ENCODE results near the gene DENND2A. TPM values are rescaled to one million over a fixed set of nuclear protein-coding genes. Genes with fewer than 3 reads are reported as not detected.

The DENND2A gene
- total and polyA plus RNA-seq, 11 donors, result 4.6 to 17.9 (median 10.0) TPM

DNA sequence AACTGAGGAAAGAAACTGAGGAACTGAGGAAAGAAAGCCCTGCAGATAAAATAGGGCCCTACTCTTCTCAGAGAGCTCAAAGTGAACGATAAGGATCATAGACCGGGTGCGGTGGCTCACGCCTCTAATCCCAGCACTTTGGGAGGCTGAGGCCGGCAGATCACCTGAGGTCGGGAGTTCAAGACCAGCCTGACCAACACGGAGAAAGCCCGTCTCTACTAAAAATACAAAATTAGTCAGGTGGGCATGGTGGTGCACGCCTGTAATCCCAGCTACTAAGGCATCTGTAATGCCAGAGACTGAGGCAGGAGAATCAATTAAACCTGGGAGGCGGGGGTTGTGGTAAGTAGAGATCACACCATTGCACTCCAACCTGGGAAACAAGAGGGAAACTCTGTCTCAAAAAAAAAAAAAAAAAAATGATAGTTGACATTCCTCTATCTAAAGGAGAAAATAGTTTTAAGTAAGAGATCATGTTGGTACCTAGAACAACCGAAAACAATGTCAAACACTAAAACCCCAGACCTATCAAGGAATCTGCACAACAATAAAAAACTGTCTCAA, 163.8 kb downstream of the DENND2A start:
- peaks cover 0 to 33% (median 22%) of the 10 kb centered on the region in 12 donors for H3K4me1 ChIP-seq
- H3K36me3 ChIP-seq, result peaks cover 0 to 3% (median 0%) of the 10 kb centered on the region in 9 donors
- H3K27ac ChIP-seq, result no peak overlapping the region
- no peaks in the 10 kb centered on the region for H3K9me3 ChIP-seq
- DNase-seq, result no peak
- H3K27me3 ChIP-seq, result no peaks in the 10 kb centered on the region
- intact Hi-C loops (cut with DNase I), result loop anchor here in 9 of 10 donors (1.0 to 10.0 kb wide), 7 partner anchors 41 to 181 kb away; no protein-coding TSS in a partner anchor
- TF ChIP-seq, protein P1, sequence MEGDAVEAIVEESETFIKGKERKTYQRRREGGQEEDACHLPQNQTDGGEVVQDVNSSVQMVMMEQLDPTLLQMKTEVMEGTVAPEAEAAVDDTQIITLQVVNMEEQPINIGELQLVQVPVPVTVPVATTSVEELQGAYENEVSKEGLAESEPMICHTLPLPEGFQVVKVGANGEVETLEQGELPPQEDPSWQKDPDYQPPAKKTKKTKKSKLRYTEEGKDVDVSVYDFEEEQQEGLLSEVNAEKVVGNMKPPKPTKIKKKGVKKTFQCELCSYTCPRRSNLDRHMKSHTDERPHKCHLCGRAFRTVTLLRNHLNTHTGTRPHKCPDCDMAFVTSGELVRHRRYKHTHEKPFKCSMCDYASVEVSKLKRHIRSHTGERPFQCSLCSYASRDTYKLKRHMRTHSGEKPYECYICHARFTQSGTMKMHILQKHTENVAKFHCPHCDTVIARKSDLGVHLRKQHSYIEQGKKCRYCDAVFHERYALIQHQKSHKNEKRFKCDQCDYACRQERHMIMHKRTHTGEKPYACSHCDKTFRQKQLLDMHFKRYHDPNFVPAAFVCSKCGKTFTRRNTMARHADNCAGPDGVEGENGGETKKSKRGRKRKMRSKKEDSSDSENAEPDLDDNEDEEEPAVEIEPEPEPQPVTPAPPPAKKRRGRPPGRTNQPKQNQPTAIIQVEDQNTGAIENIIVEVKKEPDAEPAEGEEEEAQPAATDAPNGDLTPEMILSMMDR (IDR thresholded peaks at IDR 0.05), result no peak
- TF ChIP-seq POLR2A (IDR thresholded peaks at IDR 0.05), result no peak
- WGBS, 4 donors, result 71 to 77% (median 75%) methylated on average over 9 to 11 of the region's 11 CpGs
- peak overlapping the region in 5 of 12 donors; percentile 68 to 98 (median 96) for H3K4me3 ChIP-seq
- ATAC-seq, result no peak

DNA sequence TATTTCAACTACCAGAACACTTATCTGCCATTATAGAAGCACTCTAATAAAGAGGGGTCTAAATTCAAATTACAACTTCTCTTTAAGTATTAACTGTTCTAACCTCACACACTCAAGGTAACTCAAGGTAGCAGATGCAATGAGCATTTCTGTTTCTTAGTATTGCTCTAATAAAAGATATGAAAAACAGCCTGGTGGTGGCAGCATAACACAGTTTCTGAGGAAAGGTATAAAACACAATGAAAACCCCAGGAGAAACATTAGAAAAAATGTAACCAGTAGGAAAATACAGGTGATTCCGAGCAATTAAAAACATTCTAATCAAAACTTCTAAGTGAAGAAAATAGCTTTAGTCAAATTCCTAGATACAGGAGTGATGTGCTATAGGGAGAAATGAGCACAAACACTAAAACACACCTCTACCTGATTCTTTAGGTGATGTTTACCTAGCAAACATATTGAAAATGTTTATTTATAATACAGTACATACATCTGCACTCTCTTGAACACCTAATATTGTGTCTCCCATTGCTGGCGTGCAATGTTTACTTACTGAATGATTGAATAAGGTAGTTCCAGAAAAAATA, 164.8 kb downstream of the DENND2A start:
- no peak for ATAC-seq
- Histone ChIP-seq H3K4me1 (peaks cover 0 to 33% (median 22%) of the 10 kb centered on the region in 12 donors), H3K36me3 (peaks cover 0 to 13% (median 8%) of the 10 kb centered on the region in 9 donors), H3K27ac (no peak overlapping the region), H3K27me3 (no peaks in the 10 kb centered on the region), H3K9me3 (no peaks in the 10 kb centered on the region), H3K4me3 (no peak overlapping the region)
- 46 to 56% (median 47%) methylated on average over 2 of the region's 2 CpGs for WGBS, 4 donors
- intact Hi-C loops (cut with DNase I), result loop anchor here in 9 of 10 donors (1.0 to 10.0 kb wide), 7 partner anchors 41 to 181 kb away; no protein-coding TSS in a partner anchor
- DNase-seq, result peak in 2 of 5 donors; percentile 25 to 28
- TF ChIP-seq POLR2A (IDR thresholded peaks at IDR 0.05), result no peak
- TF ChIP-seq, protein P1 (IDR thresholded peaks at IDR 0.05), result peak; percentile 36 to 70 (median 60)

Other genes with a start within 250 kb of the DENND2A start
- gene SLC37A3, start 242.3 kb downstream of the DENND2A start, total RNA-seq, result 10 to 100 TPM in 5 of 9 donors, 1 to 10 TPM in 4; 6.5 to 16.1 (median 10.0) TPM
- 1 to 10 TPM; 6.8 to 9.5 TPM for gene SLC37A3, start 242.3 kb downstream of the DENND2A start, polyA plus RNA-seq
- gene RAB19, start 236.8 kb downstream of the DENND2A start, total RNA-seq, result not detected
- not detected for gene RAB19, start 236.8 kb downstream of the DENND2A start, polyA plus RNA-seq
- gene MKRN1, start 161.3 kb downstream of the DENND2A start, total RNA-seq, result 100 to 1,000 TPM in 5 of 9 donors, 10 to 100 TPM in 4; 52.3 to 109 (median 100) TPM
- 10 to 100 TPM; 45.2 to 53.3 TPM for gene MKRN1, start 161.3 kb downstream of the DENND2A start, polyA plus RNA-seq
- gene ADCK2, start 32.1 kb upstream of the DENND2A start, total RNA-seq, result 10 to 100 TPM in 6 of 9 donors, 1 to 10 TPM in 3; 6.8 to 18.3 (median 10.5) TPM
- gene ADCK2, start 32.1 kb upstream of the DENND2A start, polyA plus RNA-seq, result 10 to 100 TPM in 1 of 2 donors, 1 to 10 TPM in 1; 5.3 to 15.4 TPM
- 1,000 to 10,000 TPM in 1 of 9 donors, 100 to 1,000 TPM in 8; 458 to 1,005 (median 615) TPM for gene NDUFB2, start 55.9 kb upstream of the DENND2A start, total RNA-seq
- gene NDUFB2, start 55.9 kb upstream of the DENND2A start, polyA plus RNA-seq, result 100 to 1,000 TPM; 525 to 727 TPM